SH-SY5Y (cell line): ENCODE results near the gene MTHFD2L.

ENCODE experiments used
- GATA2 ChIP-seq: IDR thresholded peaks from 2 replicates; pipeline ENCODE4 v1.6.1; 2011; ENCODE audit warnings: mild to moderate bottlenecking, low read depth, low read length
- GATA3 ChIP-seq: IDR thresholded peaks from 2 replicates; pipeline ENCODE4 v1.6.1; 2011; ENCODE audit warnings: low read depth, mild to moderate bottlenecking, low read length, moderate library complexity

- no peak for TF ChIP-seq GATA3
- TF ChIP-seq GATA2: no peak
These were observed 133.6 kb downstream of the MTHFD2L start for GRCh38 chr4:74291471-74291870.
